DMS153 treated with DMSO at 0.1 percent for 48 hours (cell line): ENCODE data around the gene GGT5.
"Not testable (repeated sequence)": the region's sequence is repeated elsewhere in the genome, so short reads cannot be mapped to it uniquely, and the experiment has no call there.

Experiments
- DNase-seq: peaks from one replicate; lab custom pipeline; 2025; ENCODE audit not compliant: unreplicated experiment; lab: John Stamatoyannopoulos, UW

The GGT5 gene

DNA sequence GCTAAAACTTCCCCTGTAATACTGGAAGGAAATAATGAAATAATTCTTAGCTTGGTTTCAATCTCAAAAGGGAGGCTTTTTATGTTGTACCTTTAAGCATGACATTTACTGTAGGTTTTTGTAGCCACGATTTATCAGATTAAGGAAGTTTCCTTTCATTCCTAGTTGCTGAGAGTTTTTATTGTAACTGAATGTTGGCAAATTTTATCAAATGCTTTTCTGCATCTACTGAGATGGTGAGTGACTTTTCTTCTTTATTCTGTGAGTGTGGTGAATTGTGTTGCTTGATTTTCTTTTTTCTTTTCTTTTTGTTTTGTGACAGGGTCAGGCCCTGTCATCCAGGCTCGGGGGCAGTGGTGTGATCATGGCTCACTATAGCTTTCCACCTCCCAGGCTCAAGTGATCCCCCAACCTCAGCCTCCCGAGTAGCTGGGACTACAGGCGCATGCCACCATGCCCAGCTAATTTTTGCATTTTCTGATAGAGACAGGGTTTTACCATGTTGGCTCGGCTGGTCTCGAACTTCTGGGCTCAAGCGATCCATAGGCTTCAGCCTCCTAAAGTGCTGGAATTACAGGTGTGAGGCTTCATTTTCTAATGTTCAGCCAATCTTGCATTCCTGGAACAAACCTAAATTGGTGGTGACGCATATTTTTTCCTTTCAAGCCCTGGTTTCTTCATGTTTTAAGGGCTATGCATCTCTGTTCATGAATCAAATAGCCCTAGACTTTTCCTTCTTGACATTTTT is 37.4 kb downstream of the GGT5 start:
- DNase-seq: no peak

DNA sequence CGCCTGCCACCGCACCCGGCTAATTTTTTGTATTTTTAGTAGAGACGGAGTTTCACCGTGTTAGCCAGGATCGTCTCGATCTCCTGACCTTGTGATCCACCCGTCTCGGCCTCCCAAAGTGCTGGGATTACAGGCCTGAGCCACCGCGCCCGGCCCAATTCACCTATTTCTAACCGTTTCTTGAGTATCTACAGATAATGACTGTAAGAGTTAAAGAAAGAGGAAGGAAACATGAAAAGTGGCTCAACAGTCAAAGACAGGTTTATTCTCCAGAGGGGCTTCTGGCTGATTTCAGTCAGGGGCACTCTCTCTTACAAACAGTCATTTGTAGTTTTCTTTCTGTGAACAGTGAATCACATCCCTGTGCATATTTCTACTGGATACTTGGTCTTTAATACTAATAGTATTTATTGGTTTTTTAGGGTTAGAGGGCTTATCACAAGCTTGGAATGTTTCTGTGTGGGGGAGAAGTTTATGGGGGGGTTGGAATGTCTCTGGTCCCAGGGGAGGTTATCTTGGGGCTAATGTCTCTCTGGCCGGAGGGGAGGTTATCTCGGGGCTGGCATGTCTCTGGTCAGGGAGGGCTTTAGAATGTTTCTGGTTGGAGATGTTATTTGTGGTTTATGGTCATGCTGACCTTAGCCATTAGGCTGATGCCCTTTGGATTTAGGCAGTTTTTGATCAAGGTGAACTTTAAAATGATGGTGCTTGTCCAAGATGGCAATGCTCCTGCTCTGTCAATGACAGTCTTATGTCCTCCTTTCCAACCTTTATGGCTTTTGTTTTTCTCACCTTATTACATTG is 38.2 kb downstream of the GGT5 start:
- not testable (repeated sequence) for DNase-seq

DNA sequence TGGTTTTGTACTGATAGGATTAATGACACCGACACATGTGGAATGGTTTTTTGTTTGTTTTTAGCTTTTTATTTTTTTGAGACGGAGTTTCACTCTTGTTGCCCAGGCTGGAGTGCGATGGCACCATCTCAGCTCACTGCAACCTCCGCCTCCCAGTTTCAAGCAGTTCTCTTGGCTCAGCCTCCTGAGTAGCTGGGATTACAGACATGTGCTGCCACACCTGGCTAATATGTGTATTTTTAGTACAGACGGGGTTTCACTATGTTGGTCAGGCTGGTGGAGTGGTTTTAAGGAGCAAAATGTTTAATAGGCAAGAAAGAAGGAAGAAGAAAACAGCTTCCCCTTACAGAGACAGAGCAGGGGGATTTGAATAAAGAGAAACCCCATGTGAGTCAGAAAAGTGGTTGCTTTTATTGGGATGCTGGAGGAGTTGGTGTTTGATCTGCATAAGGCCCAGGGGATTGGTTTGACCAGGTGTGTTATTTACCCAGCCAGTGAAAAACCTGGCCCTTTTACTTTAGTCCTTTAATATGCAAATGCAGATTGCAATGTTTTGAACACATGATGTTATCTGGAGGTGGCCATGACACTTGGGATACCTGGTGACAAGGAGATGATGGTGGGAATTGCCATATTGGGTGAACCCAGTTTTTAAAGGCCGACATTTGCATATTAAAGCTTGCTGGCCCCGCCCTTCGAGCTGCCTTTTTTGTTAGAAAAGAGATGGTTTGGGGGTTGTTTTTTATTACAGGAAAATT is 39.3 kb downstream of the GGT5 start:
- no peak for DNase-seq

DNA sequence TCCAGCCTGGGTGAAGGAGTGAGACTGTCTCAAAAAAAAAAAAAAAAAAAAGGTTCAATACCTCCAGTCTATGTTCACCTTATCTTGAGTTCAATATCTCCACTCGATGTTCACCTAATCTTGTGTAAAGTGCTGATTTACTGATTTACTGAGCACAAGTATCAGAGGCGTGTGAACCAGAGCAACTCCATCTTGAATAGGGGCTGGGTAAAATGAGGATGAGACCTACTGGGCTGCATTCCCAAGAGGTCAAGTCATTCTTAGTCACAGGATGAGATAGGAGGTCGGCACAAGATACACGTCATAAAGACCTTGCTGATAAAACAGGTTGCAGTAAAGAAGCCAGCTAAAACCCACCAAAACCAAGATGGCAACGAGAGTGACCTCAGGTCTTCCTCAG is 41.0 kb downstream of the GGT5 start:
- DNase-seq: not testable (repeated sequence)

DNA sequence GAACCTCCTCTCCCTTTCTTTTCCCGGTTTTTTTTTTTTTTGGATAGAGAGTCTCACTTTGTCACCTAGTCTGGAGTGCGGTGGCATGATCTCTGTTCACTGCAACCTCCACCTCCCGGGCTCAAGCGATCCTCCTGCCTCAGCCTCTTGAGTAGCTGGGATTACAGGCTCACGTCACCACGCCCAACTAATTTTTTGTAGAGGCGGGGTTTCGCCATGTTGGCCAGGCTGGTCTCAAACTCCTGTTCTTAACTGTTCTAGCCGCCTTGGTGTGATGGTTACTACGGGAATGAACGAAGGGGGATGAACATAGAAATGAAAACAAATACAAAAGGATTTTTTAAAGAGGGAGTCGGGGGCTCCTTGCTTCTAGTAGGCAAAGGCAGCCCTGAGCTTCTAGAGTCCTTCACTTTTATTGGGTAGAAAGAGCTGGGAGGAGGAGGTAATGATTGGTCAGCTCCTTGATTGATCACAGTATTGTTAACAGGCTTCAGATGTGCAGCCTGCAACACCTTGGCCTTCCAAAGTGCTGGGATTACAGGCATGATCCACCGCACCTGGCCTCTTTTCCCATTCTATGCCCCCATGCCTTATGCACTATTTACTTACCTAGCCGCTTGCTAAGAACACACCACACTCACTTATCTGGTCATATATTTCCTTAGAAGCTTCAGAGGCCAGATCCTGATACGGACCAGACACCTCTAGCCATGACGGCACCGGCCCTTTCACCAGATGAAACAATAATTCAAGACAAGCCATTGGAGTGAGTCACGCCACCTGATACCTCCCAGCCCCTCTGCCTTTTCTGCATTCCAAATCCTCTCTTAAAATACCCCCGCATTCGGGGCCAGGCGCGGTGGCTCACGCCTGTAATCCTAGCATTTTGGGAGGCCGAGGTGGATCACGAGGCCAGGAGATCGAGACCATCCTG is 42.9 kb downstream of the GGT5 start:
- no peak for DNase-seq

DNA sequence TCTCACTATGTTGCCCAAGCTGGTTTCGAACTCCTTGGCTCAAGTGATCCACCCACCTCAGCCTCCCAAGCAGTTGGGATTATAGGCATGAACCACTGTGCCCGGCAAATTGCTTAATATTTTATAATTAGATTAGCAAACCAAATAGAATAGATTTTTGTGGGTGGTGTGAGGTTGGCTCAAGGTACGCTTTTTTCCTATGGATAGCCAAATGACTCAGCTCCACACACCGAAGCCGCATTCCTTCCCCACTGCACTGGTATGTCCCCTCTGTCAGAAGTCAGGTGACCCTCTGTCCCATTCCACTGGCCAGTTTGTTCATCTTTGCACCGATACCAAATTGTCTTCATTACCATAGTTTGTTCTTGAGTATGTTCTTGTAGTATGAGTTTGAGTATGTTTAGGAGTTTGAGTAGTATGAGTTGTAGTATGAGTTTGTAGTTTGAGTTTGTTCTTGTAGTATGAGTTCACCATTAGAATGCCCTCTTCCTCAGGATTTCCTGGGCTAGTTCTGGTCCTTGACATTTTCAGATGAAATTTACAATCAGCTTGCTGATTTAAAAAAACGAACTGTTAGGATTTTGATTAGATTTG is 44.2 kb downstream of the GGT5 start:
- DNase-seq: no peak

DNA sequence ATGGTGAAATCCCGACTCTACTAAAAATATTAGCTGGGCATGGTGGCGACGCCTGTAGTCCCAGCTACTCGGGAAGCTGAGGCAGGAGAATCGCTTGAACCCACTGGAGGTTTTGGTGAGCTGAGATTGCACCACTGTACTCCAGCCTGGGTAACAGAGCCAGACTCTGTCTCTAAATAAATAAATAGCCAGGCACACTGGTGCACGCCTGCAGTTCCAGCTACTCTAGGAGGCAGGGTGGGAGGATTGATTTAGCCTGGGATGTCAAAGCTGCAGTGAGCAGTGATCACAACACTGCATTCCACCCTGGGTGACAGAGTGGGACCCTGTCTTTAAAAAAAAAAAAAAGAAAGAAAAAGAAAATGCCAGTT is 46.2 kb downstream of the GGT5 start:
- no peak for DNase-seq

DNA sequence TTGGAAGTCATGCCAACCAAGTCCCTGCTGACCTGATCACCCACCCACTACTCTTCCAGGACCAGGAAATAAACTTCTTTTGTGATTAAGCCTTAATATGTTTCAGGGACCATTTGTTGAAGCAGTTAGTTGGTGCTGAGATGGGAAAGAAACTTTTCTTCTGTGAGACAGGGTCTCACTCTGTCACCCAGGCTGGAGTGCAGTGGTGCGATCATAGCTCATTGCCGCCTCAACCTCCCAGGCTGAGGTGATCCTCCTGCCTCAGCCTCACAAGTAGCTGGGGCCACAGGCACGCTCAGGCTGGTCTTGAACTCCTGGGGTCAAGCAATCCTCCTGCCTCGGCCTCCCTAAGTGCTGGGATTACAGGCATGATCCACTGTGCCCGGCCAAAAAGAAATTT is 53.0 kb downstream of the GGT5 start:
- no peak for DNase-seq

DNA sequence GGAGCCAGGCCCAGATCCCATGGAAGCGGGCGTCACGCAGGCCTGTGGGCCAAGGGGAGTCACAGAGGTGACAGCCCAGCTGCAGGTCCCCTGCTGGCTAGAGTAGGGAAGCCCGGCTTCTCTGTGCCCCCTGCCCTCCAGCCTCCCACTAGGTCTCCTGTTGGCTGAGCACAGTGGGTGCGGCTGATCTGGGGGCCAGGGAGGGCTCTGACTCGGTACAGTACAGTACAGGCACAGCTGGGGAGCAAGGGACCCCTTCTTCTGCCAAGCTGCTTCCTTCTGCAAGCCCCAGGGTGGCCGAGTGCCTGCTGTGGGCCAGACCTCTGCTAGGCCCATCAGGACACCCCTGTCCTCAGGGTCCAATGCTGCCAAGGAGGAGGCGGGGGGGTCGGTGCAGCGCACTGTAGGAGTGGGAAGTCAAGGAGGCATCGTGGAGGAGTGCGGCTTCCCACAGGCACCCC is 53.5 kb downstream of the GGT5 start:
- DNase-seq: no peak

DNA sequence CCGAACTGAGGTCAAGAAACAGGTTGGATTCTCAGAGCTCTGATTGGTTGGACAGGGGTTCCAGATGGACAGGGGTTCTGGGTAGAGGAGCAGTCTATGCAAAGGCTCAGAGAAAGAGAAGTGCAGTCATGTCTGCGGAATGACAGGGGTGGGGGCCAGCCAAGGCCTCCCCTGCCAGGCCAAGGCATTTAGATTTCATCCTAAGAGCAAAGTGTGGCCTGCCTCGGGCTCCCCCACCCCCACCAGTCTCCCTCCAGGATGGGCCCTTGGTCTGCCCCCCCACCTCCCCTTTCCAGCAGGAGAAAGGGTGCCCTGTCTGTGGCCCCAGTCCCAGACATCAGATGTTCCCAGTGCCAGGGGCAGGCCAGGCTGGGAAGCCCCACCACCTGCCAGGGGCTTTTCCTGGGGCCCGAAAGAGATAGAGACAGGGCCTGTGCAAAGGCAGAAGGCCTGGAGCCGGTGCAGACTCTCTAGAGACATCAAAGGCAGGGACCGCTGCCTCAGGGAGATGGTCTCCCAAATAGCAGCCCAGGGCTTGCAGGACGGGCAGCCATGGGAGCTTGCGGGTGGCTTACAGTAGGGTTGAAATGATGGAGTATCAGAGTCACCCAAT is 54.2 kb downstream of the GGT5 start:
- DNase-seq: no peak

DNA sequence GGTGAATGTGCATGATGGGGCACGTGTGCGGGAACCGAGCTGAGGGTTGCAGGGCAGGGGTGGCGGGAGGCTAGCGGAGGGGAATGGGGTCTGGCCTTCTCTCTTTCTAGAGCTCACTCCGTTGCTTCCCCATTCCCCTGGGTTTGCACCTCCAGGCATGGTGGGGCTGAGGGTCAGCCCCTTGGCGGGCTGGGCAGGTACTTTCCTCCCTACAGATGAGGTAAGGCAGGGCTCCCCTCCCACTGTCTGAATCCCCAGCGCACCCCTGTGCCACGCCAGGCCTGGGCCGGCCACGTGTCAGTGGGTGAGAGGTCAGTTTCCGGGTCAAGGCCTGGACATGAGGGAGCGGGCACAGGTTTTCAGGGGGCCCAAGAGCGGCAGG is 54.7 kb downstream of the GGT5 start:
- DNase-seq: no peak

DNA sequence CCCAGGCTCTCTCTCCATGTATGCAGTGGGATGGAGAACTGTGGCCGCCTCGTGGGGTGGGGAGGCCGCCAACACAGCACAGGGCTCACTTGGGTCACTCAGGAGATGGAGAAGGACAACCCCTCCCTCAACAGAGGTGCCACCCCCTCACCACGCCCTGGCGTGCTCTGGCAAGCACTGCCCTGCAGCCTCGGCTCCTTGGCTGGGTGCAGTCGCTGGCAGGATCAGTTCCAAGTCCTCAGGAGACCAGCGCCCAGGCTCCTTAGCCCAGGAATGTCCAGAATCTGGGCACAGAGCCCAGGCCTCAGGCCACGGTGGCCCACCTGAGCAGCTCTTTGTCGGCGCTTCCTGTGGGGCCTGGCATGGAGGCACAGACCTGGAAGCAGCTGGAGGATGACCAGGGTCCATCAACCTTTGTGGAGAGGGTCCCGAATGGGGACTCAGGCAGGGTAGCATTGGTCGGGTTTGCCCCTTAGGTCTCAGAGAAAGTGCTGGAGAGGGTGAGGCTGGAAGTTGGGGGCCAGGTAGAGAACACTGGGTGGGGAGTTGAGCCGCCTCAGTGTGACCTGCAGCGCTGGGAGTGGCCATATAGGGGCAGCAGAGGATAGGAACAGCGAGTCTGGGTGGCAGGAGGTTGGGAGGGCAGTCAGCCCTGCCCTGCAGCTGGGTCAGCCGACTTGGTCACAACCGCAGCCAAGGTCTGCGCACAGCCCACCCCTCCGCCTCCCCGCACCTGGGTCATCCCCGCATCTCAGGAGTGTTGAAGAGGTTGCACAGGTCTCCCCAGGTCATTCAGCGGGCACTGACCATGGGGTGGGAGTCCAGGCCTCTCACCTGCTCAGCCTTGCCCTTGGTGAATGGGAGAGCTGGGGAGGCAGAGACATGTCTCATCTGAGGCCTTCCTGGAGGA is 55.4 kb downstream of the GGT5 start:
- peak; percentile 11 for DNase-seq

DNA sequence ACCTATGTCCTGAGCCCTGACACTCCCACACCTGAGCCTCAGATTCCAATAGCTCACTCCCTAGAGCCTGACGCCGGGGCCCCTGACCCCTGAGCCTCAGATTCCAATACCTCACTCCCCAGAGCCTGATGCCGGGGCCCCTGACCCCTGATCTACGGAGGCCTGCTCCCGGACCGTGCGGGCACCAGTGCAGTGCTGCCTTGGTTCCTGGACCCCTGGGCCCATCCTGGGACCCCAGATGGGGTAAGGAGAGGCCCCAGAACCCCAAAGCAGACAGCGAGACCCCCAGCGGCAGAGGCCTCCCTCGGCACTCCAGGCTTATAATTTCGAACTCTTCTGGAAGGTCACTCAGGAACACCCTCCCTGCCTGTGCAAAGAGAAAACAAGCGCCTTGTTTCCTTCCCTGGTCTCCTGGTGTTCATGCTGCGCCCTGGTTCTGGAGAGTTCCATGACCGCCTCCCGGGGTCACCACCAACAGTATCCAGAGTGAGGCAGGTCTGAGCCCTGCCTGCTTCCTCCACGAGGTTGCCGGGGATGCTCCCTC is 56.1 kb downstream of the GGT5 start:
- DNase-seq: no peak

DNA sequence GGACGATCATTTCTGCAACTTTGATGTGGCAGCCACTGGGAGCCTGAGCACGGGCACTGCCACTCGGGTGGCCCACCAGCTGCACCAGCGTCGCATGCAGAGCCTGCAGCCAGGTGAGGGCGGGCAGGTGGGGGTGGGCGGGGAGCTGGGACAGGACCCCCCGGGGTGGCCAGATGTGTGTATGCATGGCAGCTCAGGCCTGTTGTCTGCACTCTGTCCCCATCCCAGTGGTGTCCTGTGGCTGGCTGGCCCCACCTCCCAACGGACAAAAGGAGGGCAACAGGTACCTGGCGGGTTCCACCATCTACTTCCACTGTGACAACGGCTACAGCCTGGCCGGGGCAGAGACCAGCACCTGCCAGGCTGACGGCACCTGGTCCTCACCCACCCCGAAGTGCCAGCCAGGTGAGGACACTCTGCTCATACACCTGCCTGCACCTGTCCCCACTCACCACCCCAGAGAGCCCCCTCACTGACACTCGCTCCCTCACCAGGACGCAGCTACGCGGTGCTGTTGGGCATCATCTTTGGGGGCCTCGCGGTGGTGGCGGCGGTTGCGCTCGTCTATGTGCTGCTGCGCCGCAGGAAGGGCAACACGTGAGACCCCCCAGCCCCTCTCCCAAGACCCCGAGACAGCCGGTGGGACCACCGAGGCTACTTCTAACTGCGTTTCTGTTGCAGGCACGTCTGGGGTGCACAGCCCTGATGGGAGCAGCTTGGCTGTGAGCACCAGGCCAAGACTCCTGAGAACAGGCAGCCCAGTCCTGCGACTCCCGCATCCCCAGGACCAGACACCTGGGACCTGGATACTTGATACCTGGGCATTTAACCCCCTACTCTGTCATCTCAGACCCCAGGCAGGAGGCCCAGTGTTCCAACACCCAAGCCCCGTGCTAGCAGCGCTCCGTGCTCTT is 56.9 kb downstream of the GGT5 start:
- no peak for DNase-seq

DNA sequence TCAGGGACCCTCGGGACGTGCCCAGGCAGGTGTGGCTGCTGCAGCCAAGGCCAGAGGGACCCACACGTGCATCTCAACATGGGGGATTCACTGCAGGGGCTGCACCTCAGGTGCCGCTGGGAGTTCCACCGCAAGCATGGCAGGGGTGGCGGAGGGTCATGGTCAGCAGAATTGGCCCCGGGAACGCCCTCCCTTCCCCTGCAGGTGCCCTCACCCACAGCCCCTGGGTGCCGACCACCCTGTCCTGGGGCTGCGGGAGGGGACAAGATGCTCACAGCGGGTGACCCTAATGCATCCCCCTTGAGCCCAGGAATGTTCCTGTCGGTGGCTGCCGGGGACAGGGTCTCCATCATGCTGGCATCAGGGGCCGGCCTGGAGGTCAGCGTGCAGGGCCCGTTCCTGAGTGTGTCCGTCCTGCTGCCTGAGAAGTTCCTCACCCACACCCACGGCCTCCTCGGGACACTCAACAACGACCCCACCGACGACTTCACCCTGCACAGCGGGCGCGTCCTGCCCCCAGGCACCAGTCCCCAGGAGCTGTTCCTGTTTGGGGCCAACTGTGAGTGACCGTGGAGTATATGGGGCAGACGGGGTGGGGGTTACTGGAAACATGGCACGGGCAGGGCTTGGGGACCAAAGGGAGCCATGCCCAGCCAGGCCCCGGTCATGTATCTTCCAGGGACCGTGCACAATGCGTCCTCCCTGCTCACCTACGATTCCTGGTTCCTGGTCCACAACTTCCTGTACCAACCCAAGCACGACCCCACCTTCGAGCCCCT is 57.8 kb downstream of the GGT5 start:
- DNase-seq: no peak

DNA sequence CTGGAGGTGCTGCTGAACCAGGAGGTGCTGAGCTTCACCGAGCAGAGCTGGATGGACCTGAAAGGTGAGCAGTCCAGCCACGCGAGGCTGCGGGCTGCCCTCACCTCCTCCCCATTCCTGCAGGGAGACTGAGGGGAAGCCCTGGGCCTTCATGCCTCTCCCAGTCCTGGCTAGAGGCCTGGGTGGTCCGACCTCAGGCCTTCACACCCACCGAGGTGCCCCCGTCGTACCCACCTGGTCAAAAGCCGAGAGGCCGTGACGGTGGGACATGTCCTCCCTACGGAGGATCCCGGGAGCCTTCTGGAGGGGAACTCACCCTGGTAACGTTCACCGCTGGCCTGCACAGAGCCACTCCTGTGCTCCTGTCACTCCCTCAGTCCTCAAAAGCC is 58.5 kb downstream of the GGT5 start:
- no peak for DNase-seq
